ENCODE results near the gene GRIN2D. TPM values are rescaled to one million over a fixed set of nuclear protein-coding genes. Genes with fewer than 3 reads are reported as not detected.

Gene GRIN2D
- total RNA-seq, 2 donors from 2014 or later = 0.35 to 0.49 TPM

DNA sequence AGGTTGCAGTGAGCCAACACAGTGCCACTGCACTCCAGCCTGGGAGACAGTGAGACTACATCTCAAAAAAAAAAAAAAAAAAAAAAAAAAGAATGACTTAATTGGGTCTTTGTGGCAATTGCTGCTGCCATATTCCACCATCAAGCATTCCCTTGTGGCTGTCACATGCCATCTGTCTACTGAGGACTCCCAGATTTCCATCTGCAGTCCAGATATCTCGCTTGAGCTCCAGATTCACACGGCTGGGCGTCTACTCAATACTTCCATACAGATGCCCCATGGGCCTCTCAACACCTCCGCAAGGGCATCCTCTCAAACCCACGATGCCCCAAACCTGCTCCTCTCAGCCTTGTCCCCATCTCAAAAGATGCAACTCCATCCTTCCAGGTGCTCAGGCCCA is 42.6 kb upstream of the GRIN2D start:
- no peak for DNase-seq
- TF ChIP-seq CTCF (IDR thresholded peaks at IDR 0.05) = no peak
- no peak overlapping the region for H3K27ac ChIP-seq
- H3K4me3 ChIP-seq = no peak overlapping the region
- no peaks in the 10 kb centered on the region for H3K36me3 ChIP-seq
- intact Hi-C loops (cut with DNase I) = loop anchor here (5.0 kb wide), 1 partner anchor 41 kb away; the partner anchor contains the start of genes GRIN2D and KDELR1
- no peak overlapping the region for H3K9ac ChIP-seq (ENCODE audit: low read depth in 2 of 2, low read length in 2 of 2)
- H3K27me3 ChIP-seq = no peaks in the 10 kb centered on the region
- no peaks in the 10 kb centered on the region for H3K9me3 ChIP-seq
- no peaks in the 10 kb centered on the region for H3K4me1 ChIP-seq

DNA sequence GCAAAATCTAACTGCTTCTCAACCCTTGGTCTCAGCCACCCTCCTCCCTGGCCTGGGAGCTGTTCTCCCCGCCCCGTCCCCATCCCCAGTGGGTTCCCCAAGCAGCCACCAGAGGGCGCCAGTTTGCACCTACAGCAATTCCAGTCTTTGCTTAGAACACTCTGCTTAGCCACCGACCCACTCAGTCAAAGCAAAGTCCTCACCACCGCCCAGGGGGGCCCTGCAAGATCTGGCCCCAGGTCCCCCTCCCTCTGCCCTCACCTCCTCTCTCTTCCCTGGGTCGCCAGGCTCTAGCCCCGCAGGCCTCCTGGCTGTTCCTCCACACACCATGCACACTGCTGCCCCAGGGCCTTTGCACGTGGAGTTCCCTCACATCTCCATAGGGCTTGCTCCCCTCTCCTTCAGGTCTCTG is 42.1 kb upstream of the GRIN2D start:
- H3K9me3 ChIP-seq = no peaks in the 10 kb centered on the region
- no peak overlapping the region for H3K9ac ChIP-seq (ENCODE audit: low read depth in 2 of 2, low read length in 2 of 2)
- H3K27ac ChIP-seq = no peak overlapping the region
- no peaks in the 10 kb centered on the region for H3K27me3 ChIP-seq
- no peaks in the 10 kb centered on the region for H3K4me1 ChIP-seq
- DNase-seq = peak; percentile 87
- peak; percentile 88 for TF ChIP-seq CTCF (IDR thresholded peaks at IDR 0.05)
- intact Hi-C loops (cut with DNase I) = loop anchor here (5.0 kb wide), 1 partner anchor 41 kb away; the partner anchor contains the start of genes GRIN2D and KDELR1
- no peaks in the 10 kb centered on the region for H3K36me3 ChIP-seq
- no peak overlapping the region for H3K4me3 ChIP-seq

DNA sequence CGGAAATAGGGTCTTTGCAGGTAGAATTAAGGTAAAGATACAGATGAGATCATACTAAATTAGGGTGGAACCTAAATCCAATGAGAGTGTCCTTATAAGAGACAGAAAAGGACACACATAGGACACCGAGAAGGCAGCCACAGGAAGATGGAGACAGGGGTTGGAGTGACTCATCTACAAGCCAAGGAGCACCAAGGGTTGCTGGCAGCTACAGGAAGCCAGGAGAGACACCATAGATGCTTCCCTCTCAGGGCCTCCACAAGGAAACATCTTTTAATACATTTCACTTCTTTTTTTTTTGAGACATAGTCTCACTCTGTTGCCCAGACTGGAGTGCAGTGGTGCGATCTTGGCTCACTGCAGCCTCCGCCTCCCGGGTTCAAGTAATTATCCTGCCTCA is 39.8 kb upstream of the GRIN2D start:
- Histone ChIP-seq H3K4me3 (no peak overlapping the region), H3K27me3 (no peaks in the 10 kb centered on the region), H3K4me1 (no peaks in the 10 kb centered on the region), H3K27ac (no peak overlapping the region), H3K9ac (ENCODE audit: low read depth in 2 of 2, low read length in 2 of 2) (no peak overlapping the region), H3K9me3 (no peaks in the 10 kb centered on the region), H3K36me3 (no peaks in the 10 kb centered on the region)
- no peak for TF ChIP-seq CTCF (IDR thresholded peaks at IDR 0.05)
- no peak for DNase-seq
- intact Hi-C loops (cut with DNase I) = loop anchor here (5.0 kb wide), 1 partner anchor 39 kb away; the partner anchor contains the start of genes GRIN2D and KDELR1

GRCh38 chr19:48354332-48354992 is 39.0 kb upstream of the GRIN2D start:
- no peak overlapping the region for H3K4me3 ChIP-seq
- no peak overlapping the region for H3K9ac ChIP-seq (ENCODE audit: low read depth in 2 of 2, low read length in 2 of 2)
- H3K27me3 ChIP-seq = no peaks in the 10 kb centered on the region
- TF ChIP-seq CTCF (IDR thresholded peaks at IDR 0.05) = no peak
- intact Hi-C loops (cut with DNase I) = loop anchor here (5.0 kb wide), 1 partner anchor 38 kb away; the partner anchor contains the start of genes GRIN2D and KDELR1
- H3K36me3 ChIP-seq = no peaks in the 10 kb centered on the region
- H3K4me1 ChIP-seq = no peaks in the 10 kb centered on the region
- H3K27ac ChIP-seq = no peak overlapping the region
- no peaks in the 10 kb centered on the region for H3K9me3 ChIP-seq
- no peak for DNase-seq

GRCh38 chr19:48355365-48355954 is 38.0 kb upstream of the GRIN2D start:
- Histone ChIP-seq H3K4me1 (no peaks in the 10 kb centered on the region), H3K36me3 (no peaks in the 10 kb centered on the region), H3K9me3 (no peaks in the 10 kb centered on the region), H3K27me3 (no peaks in the 10 kb centered on the region), H3K9ac (ENCODE audit: low read depth in 2 of 2, low read length in 2 of 2) (no peak overlapping the region), H3K27ac (no peak overlapping the region), H3K4me3 (no peak overlapping the region)
- intact Hi-C loops (cut with DNase I) = no loop called here
- no peak for DNase-seq
- TF ChIP-seq CTCF (IDR thresholded peaks at IDR 0.05) = no peak

Measured in colonic mucosa (tissue), 4 donors.